GM18502 (cell line): ENCODE measurements around the gene TSSC4.

Experiments used
- ATAC-seq: cut with Tn5 transposase; IDR thresholded peaks from one replicate; pipeline ENCODE4 v1.9.1; 2021; ENCODE audit warnings: mild to moderate bottlenecking; ENCODE audit not compliant: unreplicated experiment, poor library complexity

The TSSC4 gene

GRCh38 chr11:2415601-2416380 is 15.2 kb downstream of the TSSC4 start:
- no peak for ATAC-seq

- ATAC-seq: no peak
Measured at GRCh38 chr11:2416765-2417164, 16.2 kb downstream of the TSSC4 start.

- no peak for ATAC-seq
Measured at GRCh38 chr11:2417856-2418692, 17.5 kb downstream of the TSSC4 start.

- no peak for ATAC-seq
Measured at GRCh38 chr11:2418693-2419360, 18.3 kb downstream of the TSSC4 start.

- ATAC-seq: no peak
Measured at GRCh38 chr11:2419638-2420501, 19.3 kb downstream of the TSSC4 start.

GRCh38 chr11:2420502-2421225 is 20.1 kb downstream of the TSSC4 start:
- ATAC-seq: no peak

- ATAC-seq: no peak
Measured at GRCh38 chr11:2421226-2421994, 20.9 kb downstream of the TSSC4 start.

GRCh38 chr11:2421996-2422395 is 21.4 kb downstream of the TSSC4 start:
- no peak for ATAC-seq

- no peak for ATAC-seq
Measured at GRCh38 chr11:2422461-2423156, 22.1 kb downstream of the TSSC4 start.

- ATAC-seq: no peak
Measured at GRCh38 chr11:2423157-2424025, 22.8 kb downstream of the TSSC4 start.

GRCh38 chr11:2424811-2425495 is 24.4 kb downstream of the TSSC4 start:
- ATAC-seq: no peak

- ATAC-seq: no peak
Measured at GRCh38 chr11:2425506-2425905, 25.0 kb downstream of the TSSC4 start.

GRCh38 chr11:2426221-2426620 is 25.7 kb downstream of the TSSC4 start:
- no peak for ATAC-seq

- ATAC-seq: no peak
Measured at GRCh38 chr11:2426826-2427521, 26.4 kb downstream of the TSSC4 start.

- no peak for ATAC-seq
Measured at GRCh38 chr11:2427721-2428321, 27.3 kb downstream of the TSSC4 start.

GRCh38 chr11:2428322-2428795 is 27.8 kb downstream of the TSSC4 start:
- ATAC-seq: no peak
